Measurements from ENCODE around the gene MANBA.

Gene MANBA

GRCh38 chr4:102760645-102761295 lies at the start of gene MANBA:
TSS of gene MANBA (minus strand) at chr4:102760968. CDS start at chr4:102760894, 74 bp downstream.
- H3K36me3 ChIP-seq (ENCODE audit: low read depth), result no peaks in the 10 kb centered on the region
- H3K4me3 ChIP-seq (ENCODE audit: severe bottlenecking), result peak within 1 kb of the TSS; percentile 54
- H3K27ac ChIP-seq (ENCODE audit: poor library complexity, severe bottlenecking), result peak within 1 kb of the TSS; percentile 50
- H3K9me3 ChIP-seq (ENCODE audit: severe bottlenecking), result no peaks in the 10 kb centered on the region
- H3K27me3 ChIP-seq (ENCODE audit: insufficient read depth, poor library complexity, severe bottlenecking), result no peaks in the 10 kb centered on the region
- no peak for TF ChIP-seq CTCF (IDR thresholded peaks at IDR 0.05; ENCODE audit: poor library complexity, severe bottlenecking)
- ATAC-seq (ENCODE audit: low read depth), result peak; percentile 89
- peaks cover 9% of the 10 kb centered on the region for H3K4me1 ChIP-seq (ENCODE audit: insufficient read depth, poor library complexity, severe bottlenecking)
- DNase-seq (ENCODE audit: low spot score), result peak; percentile 74

- Histone ChIP-seq H3K9me3 (ENCODE audit: severe bottlenecking) (no peaks in the 10 kb centered on the region), H3K27ac (ENCODE audit: poor library complexity, severe bottlenecking) (peak overlapping the region; percentile 4), H3K36me3 (ENCODE audit: low read depth) (peaks cover 91% of the 10 kb centered on the region), H3K4me1 (ENCODE audit: insufficient read depth, poor library complexity, severe bottlenecking) (peaks cover 5% of the 10 kb centered on the region), H3K27me3 (ENCODE audit: insufficient read depth, poor library complexity, severe bottlenecking) (no peaks in the 10 kb centered on the region), H3K4me3 (ENCODE audit: severe bottlenecking) (no peak overlapping the region)
- no peak for ATAC-seq (ENCODE audit: low read depth)
- TF ChIP-seq CTCF (IDR thresholded peaks at IDR 0.05; ENCODE audit: poor library complexity, severe bottlenecking), result no peak
- DNase-seq (ENCODE audit: low spot score), result no peak
Measured at GRCh38 chr4:102809691-102810090, 48.9 kb upstream of the MANBA start.

GRCh38 chr4:102809190-102809589 lies 48.4 kb upstream of the MANBA start:
- H3K27ac ChIP-seq (ENCODE audit: poor library complexity, severe bottlenecking), result peak overlapping the region; percentile 4
- no peak for ATAC-seq (ENCODE audit: low read depth)
- peaks cover 93% of the 10 kb centered on the region for H3K36me3 ChIP-seq (ENCODE audit: low read depth)
- peaks cover 5% of the 10 kb centered on the region for H3K4me1 ChIP-seq (ENCODE audit: insufficient read depth, poor library complexity, severe bottlenecking)
- no peaks in the 10 kb centered on the region for H3K9me3 ChIP-seq (ENCODE audit: severe bottlenecking)
- DNase-seq (ENCODE audit: low spot score), result no peak
- no peak for TF ChIP-seq CTCF (IDR thresholded peaks at IDR 0.05; ENCODE audit: poor library complexity, severe bottlenecking)
- no peak overlapping the region for H3K4me3 ChIP-seq (ENCODE audit: severe bottlenecking)
- H3K27me3 ChIP-seq (ENCODE audit: insufficient read depth, poor library complexity, severe bottlenecking), result no peaks in the 10 kb centered on the region

GRCh38 chr4:102808009-102808408 lies 47.2 kb upstream of the MANBA start:
- H3K36me3 ChIP-seq (ENCODE audit: low read depth), result peaks cover 93% of the 10 kb centered on the region
- DNase-seq (ENCODE audit: low spot score) (no peak), ATAC-seq (ENCODE audit: low read depth) (no peak)
- H3K27me3 ChIP-seq (ENCODE audit: insufficient read depth, poor library complexity, severe bottlenecking), result no peaks in the 10 kb centered on the region
- no peak overlapping the region for H3K27ac ChIP-seq (ENCODE audit: poor library complexity, severe bottlenecking)
- no peaks in the 10 kb centered on the region for H3K9me3 ChIP-seq (ENCODE audit: severe bottlenecking)
- H3K4me3 ChIP-seq (ENCODE audit: severe bottlenecking), result no peak overlapping the region
- TF ChIP-seq CTCF (IDR thresholded peaks at IDR 0.05; ENCODE audit: poor library complexity, severe bottlenecking), result no peak
- H3K4me1 ChIP-seq (ENCODE audit: insufficient read depth, poor library complexity, severe bottlenecking), result peaks cover 5% of the 10 kb centered on the region

GRCh38 chr4:102807345-102807744 lies 46.6 kb upstream of the MANBA start:
- Histone ChIP-seq H3K4me1 (ENCODE audit: insufficient read depth, poor library complexity, severe bottlenecking) (peaks cover 5% of the 10 kb centered on the region), H3K4me3 (ENCODE audit: severe bottlenecking) (no peak overlapping the region), H3K27ac (ENCODE audit: poor library complexity, severe bottlenecking) (no peak overlapping the region), H3K9me3 (ENCODE audit: severe bottlenecking) (no peaks in the 10 kb centered on the region), H3K36me3 (ENCODE audit: low read depth) (peaks cover 94% of the 10 kb centered on the region), H3K27me3 (ENCODE audit: insufficient read depth, poor library complexity, severe bottlenecking) (no peaks in the 10 kb centered on the region)
- DNase-seq (ENCODE audit: low spot score) (no peak), ATAC-seq (ENCODE audit: low read depth) (no peak)
- TF ChIP-seq CTCF (IDR thresholded peaks at IDR 0.05; ENCODE audit: poor library complexity, severe bottlenecking), result no peak

All from RWPE2 (cell line).